ENCODE measurements around the gene ALOX15B.
"Not testable (repeated sequence)": the region's sequence is repeated elsewhere in the genome, so short reads cannot be mapped to it uniquely, and the experiment has no call there.

ALOX15B gene

DNA sequence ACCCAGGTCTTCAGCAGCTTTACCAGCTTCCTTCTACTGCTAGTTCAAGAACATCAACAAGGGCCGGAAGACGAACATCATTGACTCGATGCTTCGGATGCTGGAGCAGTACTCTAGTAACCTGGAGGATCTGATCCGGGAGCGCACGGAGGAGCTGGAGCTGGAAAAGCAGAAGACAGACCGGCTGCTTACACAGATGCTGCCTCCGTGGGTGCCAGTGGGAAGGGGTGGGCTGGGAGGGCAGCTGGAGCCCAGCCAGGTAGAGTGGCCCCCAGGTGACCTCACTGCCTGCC is 24.4 kb upstream of the ALOX15B start:
- no peak for DNase-seq

DNA sequence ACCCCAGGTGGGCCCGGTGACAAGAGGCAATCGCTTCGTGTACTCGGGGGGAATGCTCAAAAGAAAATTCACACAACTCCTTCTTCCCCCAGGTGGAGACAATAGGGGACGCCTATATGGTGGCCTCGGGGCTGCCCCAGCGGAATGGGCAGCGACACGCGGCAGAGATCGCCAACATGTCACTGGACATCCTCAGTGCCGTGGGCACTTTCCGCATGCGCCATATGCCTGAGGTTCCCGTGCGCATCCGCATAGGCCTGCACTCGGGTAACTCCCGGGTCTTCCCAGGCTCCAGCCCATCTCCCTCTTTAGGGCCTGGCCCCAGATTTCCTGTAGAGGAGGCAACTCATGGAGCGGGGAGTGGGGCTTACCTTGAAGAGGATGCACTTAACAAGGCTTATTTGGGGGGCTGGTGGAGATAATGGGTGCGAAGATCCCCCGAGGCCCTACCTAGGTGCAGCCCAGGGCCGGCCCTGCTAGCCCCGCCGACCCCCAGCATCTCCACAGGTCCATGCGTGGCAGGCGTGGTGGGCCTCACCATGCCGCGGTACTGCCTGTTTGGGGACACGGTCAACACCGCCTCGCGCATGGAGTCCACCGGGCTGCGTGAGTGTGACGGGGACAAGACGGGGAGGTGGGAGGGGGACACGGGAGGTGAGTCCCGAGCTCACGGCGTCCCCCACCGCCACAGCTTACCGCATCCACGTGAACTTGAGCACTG is 23.5 kb upstream of the ALOX15B start:
- DNase-seq = no peak

DNA sequence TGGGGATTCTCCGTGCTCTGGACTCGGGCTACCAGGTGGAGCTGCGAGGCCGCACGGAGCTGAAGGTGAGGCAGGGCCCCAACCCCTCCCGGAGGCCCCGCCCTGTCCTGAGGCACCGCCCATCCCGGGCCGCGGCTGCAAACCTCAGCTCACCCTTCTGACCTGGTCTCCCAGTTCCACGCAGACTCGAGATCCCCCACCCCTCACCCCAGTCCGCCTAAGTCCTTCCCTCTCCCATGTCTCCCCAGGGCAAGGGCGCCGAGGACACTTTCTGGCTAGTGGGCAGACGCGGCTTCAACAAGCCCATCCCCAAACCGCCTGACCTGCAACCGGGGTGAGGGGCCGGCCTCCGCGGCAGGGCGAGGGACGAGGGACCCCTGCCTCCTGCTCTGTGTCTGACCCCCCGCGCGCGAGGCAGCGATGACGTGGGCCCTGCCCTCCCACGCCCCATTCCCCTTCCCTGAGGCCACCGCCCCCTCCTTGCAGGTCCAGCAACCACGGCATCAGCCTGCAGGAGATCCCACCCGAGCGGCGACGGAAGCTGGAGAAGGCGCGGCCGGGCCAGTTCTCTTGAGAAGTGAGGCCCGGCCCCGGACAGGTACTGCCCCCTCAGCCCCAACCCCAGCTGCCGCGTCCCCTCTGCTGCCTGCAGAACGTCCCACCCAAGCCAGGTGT is 22.8 kb upstream of the ALOX15B start:
- no peak for DNase-seq

DNA sequence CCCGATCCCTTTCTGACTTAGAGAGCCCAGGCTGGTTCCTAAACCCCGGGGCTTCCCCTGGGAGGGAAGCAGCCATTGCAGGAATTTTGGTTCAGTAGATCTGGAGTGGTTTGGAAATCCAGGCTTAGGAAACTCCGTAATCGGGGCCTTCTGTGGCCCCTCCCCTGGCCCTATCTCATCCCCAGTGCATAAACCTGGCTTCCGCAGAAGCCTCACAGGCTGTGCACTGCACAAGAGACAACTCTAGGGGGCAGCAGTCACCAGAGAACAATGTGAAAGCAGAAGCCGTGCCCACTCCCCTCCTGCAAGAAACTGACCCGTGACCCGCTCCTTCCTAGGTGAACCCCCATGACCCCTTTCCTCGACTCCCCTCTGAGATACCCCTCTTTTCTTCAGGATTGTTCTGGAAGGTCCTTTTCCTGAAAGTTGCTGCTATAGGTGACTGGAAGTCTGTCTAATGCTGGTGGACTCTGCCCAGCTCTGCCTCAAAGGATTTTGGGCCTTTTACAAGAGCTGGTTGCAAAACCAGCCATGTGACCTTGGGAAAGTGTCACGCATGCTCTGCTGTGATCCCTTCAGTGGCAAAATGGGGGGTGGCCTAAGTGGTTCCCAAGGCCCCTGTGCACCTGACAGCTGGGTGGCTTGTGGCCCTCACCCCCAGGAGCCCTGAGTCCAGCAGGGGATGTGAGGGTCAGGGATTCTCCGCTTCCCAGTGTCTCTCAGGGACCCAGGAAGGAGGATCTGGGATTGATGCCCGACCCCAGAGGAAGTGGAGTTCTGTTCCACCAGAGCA is 22.0 kb upstream of the ALOX15B start:
- no peak for DNase-seq

DNA sequence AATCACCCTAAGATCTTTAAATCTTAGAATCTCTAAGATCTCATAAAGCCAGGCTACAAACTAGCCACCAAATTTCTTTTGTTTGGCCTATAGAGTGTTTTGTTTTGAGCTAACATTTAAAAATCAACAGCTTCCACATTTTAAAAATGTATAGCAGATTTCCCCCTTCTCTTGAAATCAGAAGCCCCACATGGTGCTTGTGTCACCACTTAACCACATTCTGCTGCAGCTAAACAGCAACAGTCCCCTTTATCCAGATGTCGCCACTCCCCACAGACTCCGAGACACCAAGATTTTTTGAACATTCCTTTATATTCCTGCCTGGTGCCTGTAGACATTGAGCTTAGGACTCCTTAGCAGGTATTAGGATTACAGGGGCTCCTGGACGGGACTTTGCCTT is 20.4 kb upstream of the ALOX15B start:
- DNase-seq = no peak

DNA sequence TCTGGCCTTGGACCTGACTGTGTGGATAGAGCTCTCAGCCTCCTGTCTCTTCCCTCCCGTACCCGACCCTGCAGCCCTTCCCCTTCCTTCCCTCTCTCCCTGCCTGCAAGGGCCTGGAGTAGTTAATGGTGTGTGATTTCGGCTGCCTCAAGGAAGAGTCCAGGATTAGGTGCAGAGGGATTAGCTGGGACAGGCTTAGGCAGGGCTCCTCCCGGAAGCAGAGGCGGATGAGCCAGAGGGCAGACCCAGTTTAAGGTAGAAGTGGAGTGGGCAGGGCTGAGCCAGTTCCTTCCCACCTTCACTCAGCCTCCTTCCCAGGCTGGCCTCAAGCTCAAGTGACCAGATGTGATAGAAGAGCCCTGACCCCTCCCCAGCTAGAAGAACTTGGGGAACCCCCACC is 19.7 kb upstream of the ALOX15B start:
- no peak for DNase-seq

DNA sequence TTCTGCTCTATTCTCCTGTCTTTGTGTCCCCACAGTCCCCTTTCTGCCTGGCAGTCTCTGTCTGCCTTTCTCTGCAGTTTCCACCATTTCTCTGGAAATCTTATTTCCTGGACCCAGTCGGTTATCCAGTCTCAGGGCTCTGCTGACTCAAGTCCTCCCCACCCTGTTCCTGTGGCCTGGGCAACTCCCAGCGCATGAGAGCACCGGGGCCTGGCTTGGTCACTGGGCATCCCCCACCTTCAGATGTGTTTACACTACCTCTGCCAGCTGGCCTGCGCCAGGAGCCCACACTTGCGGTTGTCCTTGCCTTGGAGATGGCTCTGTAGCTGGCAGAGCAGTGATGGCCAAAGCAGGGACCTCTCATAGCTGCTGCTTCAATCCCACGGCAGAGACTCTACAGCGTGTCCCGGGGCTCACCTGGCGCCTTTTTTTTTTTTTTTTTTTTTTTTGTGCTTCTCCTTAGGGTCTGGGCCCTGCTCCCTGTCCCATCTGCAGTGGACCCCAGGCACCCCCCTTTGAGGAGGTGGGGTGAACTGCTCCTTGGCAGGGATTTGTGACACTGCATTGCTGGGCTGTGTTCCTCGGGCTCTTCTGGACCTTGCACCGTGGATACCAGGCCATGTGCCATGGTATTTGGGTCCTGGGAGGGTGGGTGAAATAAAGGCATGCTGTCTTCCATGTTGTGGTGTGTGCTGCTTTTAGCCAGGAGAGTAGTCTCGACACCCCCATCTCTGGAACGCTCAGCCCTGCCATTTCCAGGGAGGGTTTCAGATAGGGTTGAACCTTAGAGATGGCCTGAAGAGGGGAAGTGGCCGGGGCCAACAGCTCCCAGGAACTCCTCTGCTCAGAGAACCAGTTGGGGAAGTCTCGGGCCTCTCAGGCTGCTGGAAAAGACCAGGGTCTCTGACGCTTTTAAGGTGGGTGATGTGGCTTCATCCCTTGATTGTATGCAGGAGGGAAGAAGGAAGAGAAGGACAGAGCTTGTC is 18.9 kb upstream of the ALOX15B start:
- DNase-seq = no peak

DNA sequence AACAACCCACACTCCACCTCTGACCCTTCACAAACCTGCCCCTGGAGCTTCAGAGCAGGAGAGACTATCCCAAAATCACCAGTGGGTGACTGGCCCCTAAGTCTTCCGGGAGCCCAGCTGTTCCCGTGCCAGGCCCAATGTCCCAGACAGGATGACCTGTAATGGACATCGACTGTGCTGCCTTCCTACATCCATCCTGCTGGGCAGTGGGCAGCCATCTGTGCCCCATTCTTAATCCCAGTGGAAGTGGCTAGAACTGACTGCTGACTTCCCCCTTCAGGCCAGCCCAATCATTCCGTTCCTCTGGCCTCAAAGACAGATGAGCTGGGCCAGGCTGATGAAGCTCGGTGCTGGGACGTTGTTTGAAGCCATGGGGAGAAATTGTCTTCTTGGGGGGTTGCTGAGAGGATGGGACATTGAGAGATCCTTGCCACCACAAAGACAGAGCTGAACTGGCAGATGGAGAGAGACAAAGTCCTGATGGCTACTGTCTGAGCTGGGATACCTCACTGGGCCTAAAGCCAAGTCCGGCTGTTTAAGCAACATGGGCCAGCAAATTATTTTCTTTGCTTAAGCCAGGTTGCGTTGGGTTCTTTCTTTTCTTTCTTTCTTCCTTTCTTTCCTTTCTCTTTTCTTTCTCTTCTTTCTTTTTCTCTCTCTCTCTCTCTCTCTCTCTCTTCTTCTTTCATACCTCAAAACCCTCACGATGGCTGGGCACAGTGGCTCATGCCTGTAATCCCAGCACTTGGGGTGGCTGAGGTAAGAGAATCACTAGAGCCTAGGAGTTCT is 17.9 kb upstream of the ALOX15B start:
- no peak for DNase-seq

DNA sequence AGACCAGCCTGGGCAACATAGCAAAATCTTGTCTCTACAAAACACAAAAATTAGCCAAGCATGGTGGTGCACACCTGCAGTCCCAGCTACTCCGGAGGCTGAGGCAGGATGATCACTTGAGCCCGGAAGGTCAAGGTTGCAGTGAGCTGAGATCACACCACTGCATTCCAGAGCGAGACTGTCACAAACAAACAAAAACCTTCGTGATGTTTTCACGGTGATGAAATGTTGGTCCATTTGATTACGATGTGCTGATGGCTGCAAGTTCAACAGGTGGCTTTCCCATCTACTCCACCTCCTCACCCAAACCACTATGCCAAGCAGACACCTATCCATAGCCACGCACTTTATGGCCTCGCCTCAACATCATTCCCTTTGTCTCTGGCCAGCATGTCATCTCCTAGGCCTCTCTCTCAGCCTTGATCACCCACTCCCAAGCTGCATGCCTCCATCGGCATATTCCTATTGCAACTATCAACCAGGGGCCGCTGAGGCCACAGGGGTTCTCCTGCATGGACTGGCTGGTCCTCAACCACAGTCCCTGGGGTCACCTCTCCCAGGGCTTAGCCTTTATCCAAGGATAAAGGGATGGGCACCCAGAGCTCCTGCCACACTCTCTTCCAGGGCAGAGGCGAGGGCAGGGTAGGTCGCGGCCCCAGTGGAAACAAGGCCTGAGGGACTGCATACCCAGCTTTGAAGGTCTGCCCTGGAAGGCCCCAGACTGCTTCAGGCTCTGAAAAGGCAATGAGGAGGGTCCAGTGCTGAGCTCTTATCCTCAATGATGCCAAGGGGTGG is 17.1 kb upstream of the ALOX15B start:
- no peak for DNase-seq

DNA sequence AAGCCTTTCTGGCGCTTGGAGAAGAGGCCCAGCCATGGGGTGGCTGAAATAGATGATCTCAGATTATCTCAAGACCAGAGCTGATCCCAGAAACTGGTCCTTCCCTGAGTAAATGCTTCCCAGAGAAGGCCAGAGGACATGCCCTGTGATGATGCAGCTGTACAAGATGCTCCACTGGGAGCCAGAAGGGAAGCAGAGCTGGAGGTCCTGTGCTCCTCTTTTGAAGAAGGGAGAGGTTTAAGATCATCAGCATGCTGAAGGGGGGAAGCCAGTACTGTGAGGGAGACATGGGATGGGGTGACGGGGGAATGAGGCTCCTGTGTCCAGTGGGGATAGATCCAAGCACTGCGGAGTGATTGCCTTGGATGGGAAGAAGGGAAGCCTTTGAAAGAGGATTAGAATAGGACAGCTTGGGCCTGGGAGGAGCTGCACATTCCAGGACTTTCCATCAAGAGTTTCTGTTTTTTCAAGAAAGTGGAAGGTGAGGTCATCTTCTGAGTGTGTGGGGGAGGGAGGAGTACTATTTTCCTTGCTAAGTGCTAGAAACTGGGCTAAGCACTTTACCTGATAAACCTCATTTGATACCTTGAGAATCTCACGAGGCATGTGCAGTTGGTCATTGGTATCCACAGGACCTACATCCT is 16.4 kb upstream of the ALOX15B start:
- no peak for DNase-seq

DNA sequence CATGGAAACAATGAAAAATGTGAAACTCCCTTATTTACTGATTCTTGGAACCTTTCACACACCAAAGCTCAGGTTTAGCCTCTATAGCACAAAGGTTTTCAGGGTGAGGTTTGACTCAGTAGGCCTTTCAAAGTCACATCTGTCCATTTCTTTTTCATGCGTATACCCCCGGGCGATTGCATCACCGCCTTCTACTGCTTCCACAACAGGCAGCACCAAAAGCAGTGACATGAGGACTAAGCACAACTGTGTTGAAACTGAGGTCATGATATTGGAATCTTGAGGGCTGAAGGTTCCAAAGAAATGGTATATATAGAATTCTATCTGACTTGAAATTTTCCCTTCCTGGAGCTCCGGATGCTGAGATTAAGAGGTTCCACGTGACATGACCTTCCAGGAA is 14.7 kb upstream of the ALOX15B start:
- not testable (repeated sequence) for DNase-seq

DNA sequence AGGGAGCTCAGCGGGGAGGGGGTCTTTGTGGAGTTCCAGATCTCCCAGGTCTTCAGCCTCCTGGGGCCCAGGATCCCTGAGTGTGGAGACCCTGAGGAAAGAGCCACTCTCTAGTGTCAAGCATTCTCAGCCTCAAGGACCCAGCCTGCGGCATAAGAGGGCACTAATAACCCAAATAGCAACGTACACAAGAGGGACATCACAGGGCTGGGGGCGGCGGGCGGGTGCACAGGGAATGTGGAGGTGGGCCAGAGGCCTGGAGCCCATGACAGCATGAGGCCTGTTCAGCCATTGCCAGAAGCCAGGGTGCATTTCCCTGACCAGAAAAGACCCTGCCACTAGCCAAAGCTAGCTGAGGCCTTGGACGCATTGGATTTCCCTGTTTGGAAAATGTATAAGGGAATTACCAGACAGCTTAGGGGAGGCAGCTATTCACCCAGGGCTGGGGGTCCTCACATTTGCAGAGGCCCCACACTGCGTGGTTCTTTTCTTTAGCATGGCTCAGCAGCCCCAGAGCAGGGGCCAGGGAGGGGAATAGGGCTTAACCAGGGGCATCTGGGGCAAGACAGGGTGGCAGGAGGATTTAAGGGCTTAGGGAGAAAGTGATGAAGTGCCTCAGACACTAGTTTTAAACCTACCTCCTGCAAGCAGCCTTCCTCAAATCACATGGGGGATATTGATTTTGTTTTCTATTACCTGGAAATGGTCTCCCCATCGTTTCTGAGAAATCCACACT is 13.5 kb upstream of the ALOX15B start:
- DNase-seq = no peak

DNA sequence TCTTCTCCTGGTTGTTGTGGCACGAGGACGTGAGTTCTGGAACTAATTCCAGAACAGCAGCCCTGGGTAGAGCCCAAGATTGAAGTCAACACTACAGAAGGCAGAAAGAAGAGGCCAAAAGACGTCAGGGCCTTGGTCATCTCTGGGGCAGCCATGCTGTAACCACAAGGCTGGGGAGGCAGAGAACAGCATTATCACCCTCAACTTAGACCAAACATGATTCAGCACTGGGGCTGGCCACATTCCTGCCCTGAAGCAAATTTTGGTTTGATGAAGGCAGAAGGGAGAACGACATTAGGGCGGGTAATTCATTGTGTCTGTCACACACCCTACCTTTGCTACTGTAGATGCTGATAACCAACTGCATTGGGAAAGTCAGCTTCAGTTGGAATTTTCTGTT is 9.7 kb upstream of the ALOX15B start:
- DNase-seq = no peak

DNA sequence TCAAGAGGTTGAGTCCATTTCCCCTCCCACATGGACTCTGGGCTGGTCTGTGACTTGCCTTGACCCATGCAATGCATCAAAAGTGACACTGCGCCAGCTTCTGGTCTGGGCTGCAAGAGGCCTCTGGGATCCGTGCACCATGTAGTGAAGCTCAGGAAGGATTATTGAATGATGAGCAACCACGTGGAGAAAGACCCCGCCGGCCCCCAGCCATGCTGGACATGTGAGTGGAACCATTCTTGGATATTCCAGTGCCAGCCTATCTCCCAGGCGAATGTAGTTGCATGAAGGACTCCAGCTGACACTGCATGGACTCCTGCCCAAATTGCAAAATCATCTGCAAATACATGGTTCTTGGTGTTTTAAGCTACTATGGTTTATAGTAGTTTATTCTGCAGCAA is 7.6 kb upstream of the ALOX15B start:
- DNase-seq = no peak

DNA sequence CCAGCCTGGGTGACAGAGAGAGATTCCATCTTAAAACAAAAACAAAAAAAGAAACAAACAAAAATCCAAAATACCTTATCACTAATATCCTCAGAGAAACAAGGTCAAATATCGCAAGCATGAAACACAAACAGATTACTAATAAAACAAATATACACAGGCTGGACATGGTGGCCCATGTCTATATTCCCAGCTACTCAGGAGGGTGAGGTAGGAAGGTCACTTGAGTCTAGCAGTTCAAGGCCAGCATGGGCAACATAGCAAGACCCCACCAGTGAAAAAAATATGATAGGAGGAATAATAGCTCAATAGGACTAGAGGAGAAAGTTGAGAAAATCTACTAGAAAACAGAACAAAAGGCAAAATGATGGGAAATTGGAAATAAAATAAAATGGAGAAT is 6.9 kb upstream of the ALOX15B start:
- no peak for DNase-seq

DNA sequence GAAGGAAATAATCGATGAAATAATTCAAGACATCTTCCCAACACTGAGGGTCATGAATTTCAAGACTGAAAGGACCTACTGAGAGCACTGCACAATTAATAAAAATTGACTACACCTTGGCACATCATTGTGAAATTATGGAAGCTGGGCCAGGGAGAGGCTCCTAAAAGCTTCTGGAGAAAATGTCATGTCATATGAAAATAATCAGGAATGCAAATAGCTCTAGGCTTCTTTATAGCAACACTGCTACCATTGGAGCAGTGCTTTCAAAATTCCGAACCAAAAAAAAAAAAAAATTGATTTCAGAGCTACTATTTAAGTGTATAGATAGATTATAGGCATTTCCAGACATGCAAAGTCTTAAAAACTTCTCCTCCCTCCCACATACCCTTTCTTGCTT is 6.4 kb upstream of the ALOX15B start:
- DNase-seq = no peak

DNA sequence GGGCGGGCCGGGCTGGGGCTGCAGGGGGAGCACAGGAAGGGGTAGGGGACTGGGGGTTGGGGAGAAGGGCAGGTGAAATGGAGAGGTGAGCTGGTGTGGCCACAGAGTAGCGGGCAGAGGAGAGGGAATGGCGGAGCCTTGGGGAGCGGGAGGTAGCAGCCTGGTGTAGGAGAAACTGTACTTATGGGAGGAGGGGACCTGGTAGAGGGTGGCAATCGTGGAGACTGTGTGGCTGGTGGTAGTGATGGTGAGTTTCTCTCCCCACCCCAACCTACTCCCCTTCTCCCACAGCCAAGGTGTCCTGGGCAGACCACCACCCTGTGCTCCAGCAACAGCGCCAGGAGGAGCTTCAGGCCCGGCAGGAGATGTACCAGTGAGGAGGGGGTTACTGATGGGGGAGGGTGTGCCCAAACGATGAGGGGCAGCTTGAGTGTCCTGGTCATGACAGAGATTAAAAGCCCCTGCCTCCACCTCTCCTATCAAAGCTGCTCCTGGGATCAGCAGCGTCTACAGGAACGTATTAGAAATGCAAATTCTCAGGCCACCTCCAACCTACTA is 831 bp downstream of the ALOX15B start:
- no peak for DNase-seq

DNA sequence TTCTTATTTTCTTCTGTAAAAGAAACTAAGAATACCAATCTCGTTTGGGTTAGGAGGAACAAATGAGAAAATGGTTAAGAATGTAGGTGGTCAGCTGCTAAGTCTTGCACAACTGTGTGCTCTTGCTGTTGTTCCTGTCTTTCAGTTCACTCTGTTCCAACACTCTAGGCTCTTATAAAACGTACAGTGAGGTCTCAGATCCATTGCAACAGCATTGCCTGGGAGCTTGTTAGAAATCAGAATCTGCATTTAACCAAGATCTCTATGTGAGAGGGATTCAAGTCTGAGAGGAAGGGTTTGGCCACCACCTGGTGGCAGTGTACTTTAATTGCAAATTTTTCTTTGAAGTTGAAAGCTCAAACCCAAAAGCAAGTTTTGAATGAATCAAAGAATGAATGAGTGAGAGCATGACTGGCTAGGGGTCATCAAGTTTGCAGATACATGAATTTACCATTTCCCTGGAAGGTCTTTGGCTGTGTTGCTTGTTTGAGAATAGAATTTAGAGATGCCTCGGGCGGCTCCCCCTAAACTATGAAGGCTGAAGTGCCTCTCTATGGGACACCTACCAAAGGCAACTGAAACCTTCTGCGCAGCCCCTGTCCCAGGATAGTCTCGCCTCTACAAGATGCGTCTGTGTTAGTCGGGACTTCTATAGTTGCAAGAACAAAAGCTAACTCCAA is 2.5 kb downstream of the ALOX15B start:
- no peak for DNase-seq

DNA sequence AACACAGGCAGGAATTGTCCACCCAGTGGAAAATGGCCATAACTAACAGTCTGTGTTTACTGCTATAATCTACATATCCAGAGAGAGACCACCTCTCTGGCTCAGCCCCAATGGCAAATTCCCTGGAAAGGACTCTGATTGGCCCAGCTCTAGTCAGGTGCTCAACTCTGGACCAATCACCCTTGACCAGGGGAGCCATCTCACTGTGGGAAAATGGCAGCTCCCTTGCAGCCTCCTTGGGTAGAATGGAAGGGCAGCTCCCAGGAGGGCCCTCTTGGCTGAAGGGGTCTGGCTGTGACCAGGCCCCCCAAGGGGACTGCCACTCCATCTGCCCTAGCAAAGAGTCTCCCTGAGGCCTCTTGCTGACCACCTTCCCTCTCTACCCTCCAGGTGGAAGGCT is 3.1 kb downstream of the ALOX15B start:
- no peak for DNase-seq

Measured in NCI-H2029 treated with DMSO at 0.1 percent for 48 hours (cell line).